Ascending aorta (tissue), 2 donors: ENCODE measurements around the gene CNOT8. TPM values are rescaled to one million over a fixed set of nuclear protein-coding genes. Genes with fewer than 3 reads are reported as not detected.

ENCODE experiments used
- DNase-seq, 2 donors: peaks; one replicate each; pipeline ENCODE4 v3.0.0-alpha.2; 2019; ENCODE audit warnings: low spot score in 2 of 2
- H3K27ac ChIP-seq, 2 donors: fragments of 200-600 bp; sonication (generic); one replicate each; pipeline ENCODE4 v1.5.1; 2016 to 2017; ENCODE audit warnings: mild to moderate bottlenecking in 1 of 2
- H3K27me3 ChIP-seq: fragments of 200-600 bp; sonication (generic); one replicate; pipeline ENCODE4 v1.5.1; 2017
- H3K36me3 ChIP-seq, 2 donors: fragments of 200-600 bp; sonication (generic); one replicate each; pipeline ENCODE4 v1.5.1; 2016
- H3K4me1 ChIP-seq, 2 donors: fragments of 200-600 bp; sonication (generic); one replicate each; pipeline ENCODE4 v1.5.1; 2016 to 2017; ENCODE audit warnings: mild to moderate bottlenecking in 1 of 2
- H3K4me3 ChIP-seq, 2 donors: fragments of 200-600 bp; sonication (generic); one replicate each; pipeline ENCODE4 v1.5.1; 2016 to 2017; ENCODE audit warnings: mild to moderate bottlenecking in 1 of 2
- H3K9me3 ChIP-seq, 2 donors: fragments of 200-600 bp; sonication (generic); one replicate each; pipeline ENCODE4 v1.5.1; 2016
- intact Hi-C: fragments of 100-400 bp; cut with DNase I; formaldehyde crosslinking; loops from one replicate; pipeline ENCODE4 v1.15.1; 2023
- total RNA-seq: library from RNA; depleted of rRNA; stranded (reverse); fragments of >200 nt; gene quantifications from one replicate; pipeline ENCODE4 v1.1.0, GENCODE V29; 2016
- TF ChIP-seq, protein P1 (sequence below), 3 experiments: fragments of 200-600 bp in 2 of 3; fragments of 450-650 bp in 1 of 3; sonication (generic) in 2 of 3; IDR thresholded peaks; one replicate each; pipeline ENCODE4 v1.5.1; 2016 to 2019; ENCODE audit warnings: antibody characterized with exemption in 3 of 3, mild to moderate bottlenecking in 1 of 3, moderate library complexity in 1 of 3

CNOT8 gene
- total RNA-seq: 32.1 TPM

DNA sequence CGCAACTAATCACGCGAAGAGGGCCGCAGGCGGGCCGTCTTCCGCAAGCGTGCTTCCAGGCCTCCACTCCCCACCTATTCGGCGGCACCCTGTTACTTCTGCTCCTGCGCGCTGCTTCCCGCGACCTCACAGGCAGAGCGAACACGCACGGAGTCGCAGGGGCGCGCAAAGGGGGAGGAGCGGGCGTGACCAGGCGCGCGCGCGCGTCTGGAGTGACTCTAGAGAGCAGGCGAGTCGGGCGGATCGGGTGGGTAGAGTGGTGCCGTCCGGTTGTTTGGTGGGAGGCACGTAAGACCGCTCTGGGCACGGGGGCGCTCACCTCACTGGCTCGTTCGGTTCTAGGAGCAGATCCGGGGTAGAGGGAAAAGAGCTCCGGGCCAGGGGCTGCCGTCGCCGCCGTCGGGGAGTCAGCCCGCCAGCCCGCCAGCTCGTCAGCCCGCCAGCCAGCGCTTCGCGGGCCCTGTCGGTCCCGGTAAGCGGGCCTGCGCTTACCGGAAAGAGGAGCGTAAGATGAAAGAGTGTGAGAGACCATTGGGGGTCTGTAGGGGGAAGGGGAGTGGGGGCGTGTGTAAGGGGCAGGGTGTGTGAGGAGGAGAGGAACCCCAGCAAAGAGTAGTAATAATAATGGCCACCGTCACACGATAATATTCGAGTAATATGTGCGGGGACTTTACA lies at the start of gene CNOT8:
Gene CNOT8 (plus strand): TSS at position 331 of the 675 bp plus-strand sequence. CDS start 4,652 bp downstream, outside the sequence.
- Histone ChIP-seq H3K4me3 (peak within 1 kb of the TSS; percentile 74 to 90), H3K9me3 (no peaks in the 10 kb centered on the region), H3K27ac (peak within 1 kb of the TSS; percentile 94 to 98), H3K27me3 (no peaks in the 10 kb centered on the region), H3K36me3 (peaks cover 0 to 3% of the 10 kb centered on the region in 2 donors), H3K4me1 (peaks cover 0 to 22% of the 10 kb centered on the region in 2 donors)
- TF ChIP-seq, protein P1, sequence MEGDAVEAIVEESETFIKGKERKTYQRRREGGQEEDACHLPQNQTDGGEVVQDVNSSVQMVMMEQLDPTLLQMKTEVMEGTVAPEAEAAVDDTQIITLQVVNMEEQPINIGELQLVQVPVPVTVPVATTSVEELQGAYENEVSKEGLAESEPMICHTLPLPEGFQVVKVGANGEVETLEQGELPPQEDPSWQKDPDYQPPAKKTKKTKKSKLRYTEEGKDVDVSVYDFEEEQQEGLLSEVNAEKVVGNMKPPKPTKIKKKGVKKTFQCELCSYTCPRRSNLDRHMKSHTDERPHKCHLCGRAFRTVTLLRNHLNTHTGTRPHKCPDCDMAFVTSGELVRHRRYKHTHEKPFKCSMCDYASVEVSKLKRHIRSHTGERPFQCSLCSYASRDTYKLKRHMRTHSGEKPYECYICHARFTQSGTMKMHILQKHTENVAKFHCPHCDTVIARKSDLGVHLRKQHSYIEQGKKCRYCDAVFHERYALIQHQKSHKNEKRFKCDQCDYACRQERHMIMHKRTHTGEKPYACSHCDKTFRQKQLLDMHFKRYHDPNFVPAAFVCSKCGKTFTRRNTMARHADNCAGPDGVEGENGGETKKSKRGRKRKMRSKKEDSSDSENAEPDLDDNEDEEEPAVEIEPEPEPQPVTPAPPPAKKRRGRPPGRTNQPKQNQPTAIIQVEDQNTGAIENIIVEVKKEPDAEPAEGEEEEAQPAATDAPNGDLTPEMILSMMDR (IDR thresholded peaks at IDR 0.05): no peak
- intact Hi-C loops: loop anchor here (1.0 to 10.0 kb wide), 4 partner anchors 23 to 414 kb away; partner anchors contain the start of genes LARP1, MRPL22 and SAP30L
- DNase-seq: peak; percentile 92 to 99

DNA sequence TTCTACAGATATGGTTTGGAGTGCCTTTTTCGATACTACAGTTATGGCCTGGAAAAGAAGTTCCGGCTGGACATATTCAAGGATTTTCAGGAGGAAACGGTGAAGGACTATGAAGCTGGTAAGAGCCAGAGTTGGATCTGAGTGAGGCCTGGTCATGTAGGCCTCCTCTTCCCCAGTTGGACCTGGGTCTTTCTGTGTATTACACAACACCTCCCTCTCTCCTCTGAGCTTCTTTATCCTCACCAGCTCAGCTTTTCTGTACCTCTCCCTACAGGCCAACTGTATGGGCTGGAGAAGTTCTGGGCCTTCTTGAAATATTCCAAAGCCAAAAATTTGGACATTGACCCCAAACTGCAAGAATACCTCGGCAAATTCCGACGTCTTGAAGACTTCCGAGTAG lies 47.2 kb upstream of the CNOT8 start:
- Histone ChIP-seq H3K27ac (no peak overlapping the region), H3K36me3 (peaks cover 71 to 89% of the 10 kb centered on the region in 2 donors)
- intact Hi-C loops: no loop called here

DNA sequence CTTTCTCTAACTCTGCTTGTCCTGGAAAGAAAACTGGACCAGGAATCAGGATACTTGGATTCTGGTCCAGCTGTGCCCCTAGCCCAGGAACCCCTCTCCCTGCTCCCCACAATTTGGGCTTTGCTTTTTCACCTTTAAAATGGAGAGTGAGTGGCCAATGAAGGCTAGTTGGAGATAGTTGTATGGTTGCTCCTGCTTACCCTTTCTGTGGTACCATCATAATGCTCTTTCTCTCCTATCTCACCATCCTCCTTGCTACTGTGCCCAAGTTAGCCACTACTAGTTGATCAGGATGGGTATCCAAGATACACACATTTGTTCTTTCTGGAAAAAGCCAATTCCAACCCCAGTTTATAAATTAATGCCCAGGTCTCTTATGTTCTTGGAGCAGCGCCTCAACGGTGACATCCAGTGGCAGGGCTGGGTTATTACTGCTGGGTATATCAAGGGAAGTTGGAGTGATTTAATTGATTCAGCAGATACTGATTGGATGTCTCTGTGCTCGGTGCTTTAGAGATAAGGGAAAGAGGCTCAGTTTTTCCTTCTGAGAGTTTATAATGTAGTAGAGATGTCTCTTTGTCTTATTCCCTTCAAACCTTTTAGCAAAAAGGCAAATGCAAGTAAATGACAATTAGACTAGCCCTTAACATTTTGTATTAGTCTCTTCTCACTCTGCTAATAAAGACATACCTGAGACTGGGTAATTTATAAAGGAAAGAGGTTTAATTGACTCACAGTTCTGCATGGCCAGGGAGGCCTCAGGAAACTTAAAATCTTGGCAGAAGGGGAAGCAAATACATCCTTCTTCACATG lies 46.6 kb upstream of the CNOT8 start:
- peak in 1 of 2 donors; percentile 76 for DNase-seq
- TF ChIP-seq, protein P1 (IDR thresholded peaks at IDR 0.05): peak; percentile 70 to 89 (median 81)
- Histone ChIP-seq H3K4me3 (no peak overlapping the region), H3K9me3 (no peaks in the 10 kb centered on the region), H3K27ac (no peak overlapping the region), H3K4me1 (no peaks in the 10 kb centered on the region), H3K36me3 (peaks cover 66 to 89% of the 10 kb centered on the region in 2 donors), H3K27me3 (no peaks in the 10 kb centered on the region)
- intact Hi-C loops: loop anchor here (1.0 to 2.0 kb wide), 2 partner anchors 57 to 162 kb away; partner anchors contain the start of gene LARP1

More for the DNA sequence above, 47.2 kb upstream of the CNOT8 start:
- no peaks in the 10 kb centered on the region for H3K27me3 ChIP-seq
- H3K4me3 ChIP-seq: no peak overlapping the region
- H3K9me3 ChIP-seq: no peaks in the 10 kb centered on the region
- no peak for DNase-seq
- H3K4me1 ChIP-seq: no peaks in the 10 kb centered on the region
- TF ChIP-seq, protein P1 (IDR thresholded peaks at IDR 0.05): no peak

DNA sequence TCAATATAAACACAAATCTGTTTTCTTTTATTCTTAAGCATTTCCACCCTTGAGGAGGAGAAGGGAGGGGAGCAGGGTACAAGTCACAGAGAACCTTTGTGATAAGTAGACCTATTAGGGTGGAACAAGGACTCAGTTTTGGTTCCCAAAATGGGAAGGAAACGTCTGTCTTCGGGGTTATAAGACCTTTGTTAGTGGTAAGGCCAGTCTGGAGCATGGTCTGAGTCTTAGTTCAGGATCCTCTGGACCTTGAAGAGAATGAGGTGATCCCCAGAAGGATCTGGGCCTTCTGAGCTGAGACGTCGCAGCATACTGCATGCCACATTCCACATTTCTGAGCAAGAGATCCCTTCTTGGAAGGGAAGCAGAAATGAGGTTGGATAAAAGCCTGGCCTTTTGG lies 45.3 kb upstream of the CNOT8 start:
- DNase-seq: no peak
- TF ChIP-seq, protein P1 (IDR thresholded peaks at IDR 0.05): no peak
- Histone ChIP-seq H3K4me1 (no peaks in the 10 kb centered on the region), H3K27ac (no peak overlapping the region), H3K4me3 (no peak overlapping the region), H3K27me3 (no peaks in the 10 kb centered on the region), H3K36me3 (peaks cover 59 to 94% of the 10 kb centered on the region in 2 donors), H3K9me3 (no peaks in the 10 kb centered on the region)
- intact Hi-C loops: loop anchor here (2.0 kb wide), 1 partner anchor 58 kb away; the partner anchor contains the start of gene LARP1

DNA sequence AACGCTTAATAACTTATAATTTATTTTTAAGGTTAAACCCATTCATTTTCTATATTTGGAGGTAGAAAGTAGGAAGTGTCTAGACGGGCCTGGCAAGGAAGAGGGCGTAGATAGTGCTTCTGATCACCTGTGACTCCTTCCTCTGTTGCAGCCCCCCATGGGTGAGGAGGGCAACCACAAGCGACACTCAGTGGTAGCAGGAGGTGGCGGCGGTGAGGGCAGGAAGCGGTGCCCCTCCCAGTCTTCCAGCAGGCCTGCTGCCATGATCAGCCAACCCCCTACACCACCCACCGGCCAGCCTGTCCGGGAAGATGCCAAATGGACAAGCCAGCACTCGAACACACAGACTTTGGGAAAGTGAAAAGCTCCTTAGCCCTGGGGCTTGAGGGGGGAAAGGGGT lies 44.7 kb upstream of the CNOT8 start:
- no peak for DNase-seq
- H3K27ac ChIP-seq: no peak overlapping the region
- TF ChIP-seq, protein P1 (IDR thresholded peaks at IDR 0.05): no peak
- no peaks in the 10 kb centered on the region for H3K27me3 ChIP-seq
- no peak overlapping the region for H3K4me3 ChIP-seq
- peaks cover 53 to 89% of the 10 kb centered on the region in 2 donors for H3K36me3 ChIP-seq
- intact Hi-C loops: loop anchor here (2.0 kb wide), 1 partner anchor 59 kb away; the partner anchor contains the start of gene LARP1
- no peaks in the 10 kb centered on the region for H3K9me3 ChIP-seq
- no peaks in the 10 kb centered on the region for H3K4me1 ChIP-seq
